Measurements from ENCODE around the gene TRIP12.
"Not testable (repeated sequence)": the region's sequence is repeated elsewhere in the genome, so short reads cannot be mapped to it uniquely, and the experiment has no call there.

TRIP12 gene

DNA sequence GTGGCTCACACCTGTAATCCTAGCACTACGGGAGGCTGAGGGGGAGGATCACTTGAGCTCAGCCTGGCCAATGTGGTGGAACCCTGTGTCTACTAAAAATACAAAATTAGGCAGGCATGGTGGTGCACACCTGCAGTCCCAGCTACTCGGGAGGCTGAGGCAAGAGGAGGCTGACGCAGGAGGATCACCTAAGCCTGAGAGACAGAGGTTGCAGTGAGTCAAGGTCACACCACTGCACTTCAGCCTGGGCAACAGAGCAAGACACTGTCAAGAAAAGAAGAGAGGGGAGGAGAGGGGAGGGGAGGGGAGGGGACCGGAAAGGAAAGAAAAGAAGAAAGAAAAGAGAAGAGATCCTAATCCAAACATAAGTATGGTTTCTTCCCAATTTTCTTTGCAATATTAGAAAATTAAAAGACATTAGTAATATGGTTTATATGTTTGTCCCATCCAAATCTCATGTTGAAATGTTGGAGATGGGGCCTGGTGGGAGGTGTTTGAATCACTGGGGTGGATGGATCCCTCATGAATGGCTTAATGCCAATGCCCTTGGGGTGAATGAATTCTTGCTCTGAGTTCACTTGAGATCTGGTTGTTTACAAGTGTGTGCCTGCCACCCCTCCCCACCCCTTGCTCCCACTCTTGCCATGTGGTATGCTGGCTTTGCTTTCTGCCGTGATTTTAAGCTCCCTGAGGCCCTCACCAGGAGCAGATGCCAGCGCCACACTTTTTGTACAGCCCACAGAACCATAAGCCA, 50.7 kb downstream of the TRIP12 start:
- no peak for DNase-seq

DNA sequence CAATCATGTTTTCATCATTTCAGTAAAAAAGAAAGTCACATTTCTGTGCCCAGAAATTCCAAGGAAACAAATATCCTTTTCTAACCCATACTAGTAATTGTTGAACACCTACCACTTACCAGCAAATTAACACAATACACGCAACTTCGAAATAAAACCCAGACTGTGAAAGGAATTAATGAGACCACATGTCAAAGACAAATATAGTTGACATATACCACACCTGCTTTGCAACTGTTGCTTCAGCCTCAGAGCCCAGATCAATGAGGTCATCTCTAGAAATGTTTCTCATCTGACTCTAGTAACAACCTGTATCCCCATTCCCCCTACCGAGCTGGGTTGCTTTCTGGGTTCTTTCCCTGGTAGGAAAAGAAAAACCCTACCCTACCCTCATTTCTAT, 52.6 kb downstream of the TRIP12 start:
- DNase-seq: no peak

DNA sequence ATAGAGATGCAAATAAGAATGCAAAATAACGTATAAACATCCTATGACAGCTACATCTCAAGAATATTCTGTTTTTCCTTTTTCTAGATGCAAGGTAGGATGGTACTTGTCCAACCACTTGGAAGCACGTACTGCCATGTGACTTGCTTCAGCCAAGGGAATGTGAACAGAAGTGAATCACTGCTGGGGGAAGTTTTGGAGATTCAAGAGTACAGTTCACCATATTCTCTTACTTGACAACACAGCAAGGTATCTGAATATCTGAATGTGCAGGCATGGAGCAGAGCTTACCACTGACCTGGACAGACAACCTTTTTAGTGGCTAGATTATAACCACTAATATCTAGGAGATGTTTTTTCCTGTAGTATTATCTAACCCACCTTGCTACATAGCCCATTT, 53.0 kb downstream of the TRIP12 start:
- no peak for DNase-seq

DNA sequence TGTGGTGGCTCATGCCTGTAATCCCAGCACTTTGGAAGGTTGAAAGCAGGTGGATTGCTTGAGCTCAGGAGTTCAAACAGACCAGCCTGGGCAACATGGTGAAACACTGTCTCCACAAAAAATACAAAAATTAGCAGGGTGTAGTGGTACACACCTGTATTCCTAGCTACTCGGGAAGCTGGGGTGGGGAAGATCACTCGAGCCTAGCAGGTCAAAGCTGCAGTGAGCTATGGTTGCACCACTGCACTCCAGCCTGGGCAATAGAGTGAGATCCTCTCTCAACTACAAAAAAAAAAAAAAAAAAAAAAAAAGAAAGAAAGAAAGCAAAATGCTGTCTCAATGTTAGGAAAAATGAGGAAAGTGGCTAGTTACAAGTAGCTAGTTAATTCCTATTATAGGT, 56.8 kb downstream of the TRIP12 start:
- DNase-seq: no peak

DNA sequence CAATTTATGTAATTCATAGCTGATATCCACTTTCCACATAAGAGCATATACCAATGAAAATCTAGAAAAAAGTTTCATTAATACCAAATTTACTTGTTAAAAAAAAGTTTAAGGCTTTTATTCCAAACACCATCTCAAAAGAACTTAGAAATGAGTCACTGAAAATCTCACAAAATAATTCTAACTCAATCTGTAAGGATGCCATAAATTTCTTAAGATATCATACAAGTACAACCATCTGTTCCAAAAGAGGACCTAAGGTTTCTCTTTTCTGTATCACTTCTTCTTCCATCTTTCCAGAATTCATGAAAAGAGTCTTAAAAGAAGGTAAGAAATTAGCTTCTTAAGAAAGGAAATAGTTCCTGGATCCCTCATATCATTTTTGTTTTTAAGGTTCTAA, 60.4 kb downstream of the TRIP12 start:
- no peak for DNase-seq

DNA sequence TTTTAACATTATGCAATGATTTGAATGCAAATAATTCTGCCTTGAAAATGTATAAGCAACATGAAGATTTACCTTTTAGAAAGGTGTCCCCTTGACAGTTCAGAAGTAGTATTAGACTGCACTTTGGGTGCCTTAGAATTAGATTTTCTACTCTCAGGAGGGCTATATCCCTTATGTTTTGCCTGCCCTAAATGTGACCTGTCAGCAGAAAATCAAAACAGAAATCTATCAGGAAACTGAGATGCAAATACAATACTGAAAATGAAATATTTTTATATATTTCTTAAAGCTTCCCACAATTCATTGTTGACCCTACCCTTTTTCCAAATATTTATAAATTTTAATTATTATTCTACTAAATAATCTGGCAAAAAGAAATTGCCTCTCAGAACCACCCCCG, 61.5 kb downstream of the TRIP12 start:
- DNase-seq: no peak

DNA sequence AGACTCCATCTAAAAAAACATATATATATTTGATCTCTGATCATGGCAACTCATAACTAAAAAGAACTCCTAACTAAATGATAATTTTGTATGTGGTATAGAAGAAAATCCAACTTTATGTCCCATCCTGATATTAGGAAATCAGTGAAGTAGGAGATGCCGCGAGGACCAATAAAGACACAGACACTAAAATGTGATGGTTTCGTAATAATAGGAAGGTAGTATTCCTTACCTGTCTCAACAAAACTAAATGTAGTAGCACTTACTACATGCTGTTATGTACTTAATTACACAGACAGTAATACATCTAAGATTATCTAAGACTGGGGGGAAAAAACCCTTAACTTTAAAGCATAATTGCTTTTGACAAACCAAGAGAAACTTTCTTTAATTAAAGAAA, 63.5 kb downstream of the TRIP12 start:
- no peak for DNase-seq

DNA sequence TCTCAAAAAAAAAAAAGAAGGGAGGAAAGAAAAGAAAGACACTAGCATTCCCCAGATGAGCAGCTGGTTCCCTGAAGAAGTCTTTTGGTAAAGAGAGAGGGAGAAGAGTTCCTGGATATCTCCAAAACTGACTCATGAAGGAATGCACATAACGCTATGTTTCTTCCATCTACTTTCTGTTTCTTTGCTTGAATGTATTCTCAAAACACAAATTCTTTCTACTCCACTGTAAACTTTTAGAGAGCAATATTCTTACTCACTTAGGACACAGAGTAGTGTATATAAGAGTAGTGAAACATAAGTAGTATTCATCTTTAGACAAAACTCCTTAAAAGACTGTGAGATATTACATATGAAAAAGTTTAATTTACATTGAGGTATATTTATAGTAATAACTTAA, 64.2 kb downstream of the TRIP12 start:
- no peak for DNase-seq

DNA sequence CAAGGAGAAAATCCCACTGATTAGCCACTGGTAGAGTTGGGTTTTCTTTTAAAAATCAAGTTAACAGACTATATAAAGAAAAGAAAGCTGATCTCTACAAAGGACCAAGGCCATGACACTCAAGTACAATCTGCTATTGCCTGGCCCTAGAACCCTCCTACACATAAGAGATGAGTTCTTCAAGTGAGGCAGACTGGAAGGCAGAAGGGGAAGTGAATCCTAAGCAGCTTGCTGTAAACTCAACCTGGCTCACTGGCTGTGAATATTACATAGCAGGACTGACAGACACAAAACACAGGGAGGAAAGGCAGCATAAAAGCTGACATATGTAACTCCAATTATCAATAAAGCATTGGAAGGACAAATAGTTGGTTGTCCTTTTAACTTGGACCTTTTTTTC, 65.4 kb downstream of the TRIP12 start:
- DNase-seq: no peak

DNA sequence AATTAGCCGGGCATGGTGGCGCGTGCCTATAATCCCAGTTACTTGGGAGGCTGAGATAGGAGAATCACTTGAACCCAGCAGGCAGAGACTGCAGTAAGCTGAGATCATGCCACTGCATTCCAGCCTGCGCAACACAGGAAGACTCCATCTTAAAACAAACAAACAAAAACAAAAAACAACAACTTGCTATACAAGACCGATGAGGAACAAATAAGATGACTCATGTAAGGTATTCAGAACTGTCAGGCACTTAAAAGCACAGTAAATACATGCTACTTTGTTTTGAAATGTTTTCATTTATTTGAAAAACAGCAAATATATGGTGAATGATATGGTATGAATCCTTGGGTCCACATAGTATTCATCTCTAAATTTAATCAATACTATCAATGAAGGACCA, 66.7 kb downstream of the TRIP12 start:
- DNase-seq: no peak

DNA sequence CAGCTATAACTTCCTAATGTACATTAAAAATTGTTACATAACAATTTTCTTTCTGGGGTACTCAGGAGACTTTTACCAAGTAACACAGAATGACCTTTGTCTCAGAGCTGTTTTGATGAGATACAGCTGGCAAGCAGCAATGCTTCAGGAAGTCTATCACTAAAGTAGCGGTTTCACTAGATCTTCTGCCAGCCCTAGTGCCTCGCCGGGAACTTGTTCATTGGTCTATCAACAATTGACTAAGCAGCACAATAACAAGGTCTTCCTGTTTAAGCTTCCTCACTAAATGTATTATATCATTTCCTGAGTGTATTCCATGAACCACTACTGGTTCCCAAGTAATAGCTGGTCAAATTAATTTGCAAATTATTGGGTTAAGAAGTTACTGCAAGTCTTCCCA, 69.2 kb downstream of the TRIP12 start:
- peak; percentile 49 for DNase-seq

DNA sequence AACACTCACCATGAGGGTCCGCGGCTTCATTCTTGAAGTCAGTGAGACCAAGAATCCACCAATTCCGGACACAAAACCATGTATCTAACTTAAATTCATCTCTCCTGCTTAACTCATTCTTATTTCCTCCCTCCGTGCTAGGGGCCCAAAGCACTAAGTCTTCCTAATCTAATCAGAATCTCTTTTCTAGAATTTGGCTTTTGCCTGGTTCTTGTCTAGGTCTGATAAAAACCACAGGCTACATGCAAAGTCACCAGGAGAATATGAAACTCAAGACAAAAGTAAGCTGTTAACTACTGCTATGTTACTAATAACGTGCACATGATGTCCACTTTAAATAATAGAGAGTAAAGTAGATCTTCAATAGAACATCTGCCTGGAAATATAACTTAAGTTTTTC, 69.9 kb downstream of the TRIP12 start:
- DNase-seq: no peak

DNA sequence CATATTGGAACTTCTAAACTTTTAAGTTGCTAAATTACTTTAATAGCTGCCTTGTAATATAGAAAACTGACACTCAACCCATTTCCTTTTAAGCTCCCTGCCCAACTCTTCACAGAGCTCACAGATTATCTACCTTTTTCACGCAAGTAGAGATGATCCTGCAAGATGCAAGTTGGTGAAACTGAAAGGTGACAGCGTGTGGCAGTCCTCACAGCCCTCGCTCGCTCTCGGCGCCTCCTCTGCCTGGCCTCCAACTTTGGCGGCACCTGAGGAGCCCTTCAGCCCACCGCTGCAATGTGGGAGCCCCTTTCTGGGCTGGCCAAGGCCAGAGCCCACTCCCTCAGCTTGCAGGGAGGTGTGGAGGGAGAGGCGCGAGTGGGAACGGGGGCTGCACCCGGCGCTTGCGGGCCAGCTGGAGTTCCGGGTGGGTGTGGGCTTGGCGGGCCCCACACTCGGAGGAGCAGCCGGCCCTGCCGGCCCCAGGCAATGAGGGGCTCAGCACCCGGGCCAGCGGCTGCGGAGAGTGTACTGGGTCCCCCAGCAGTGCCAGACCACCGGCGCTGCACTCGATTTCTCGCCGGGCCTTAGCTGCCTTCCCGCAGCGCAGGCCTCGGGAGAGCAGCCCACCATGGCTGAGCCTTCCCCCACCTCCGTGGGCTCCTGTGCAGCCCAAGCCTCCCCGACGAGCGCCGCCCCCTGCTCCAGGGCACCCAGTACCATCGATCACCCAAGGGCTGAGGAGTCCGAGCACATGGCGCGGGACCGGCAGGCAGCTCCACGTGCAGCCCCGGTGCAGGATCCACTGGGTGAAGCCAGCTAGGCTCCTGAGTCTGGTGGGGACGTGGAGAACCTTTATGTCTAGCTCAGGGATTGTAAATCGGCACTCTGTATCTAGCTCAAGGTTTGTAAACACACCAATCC, 71.2 kb downstream of the TRIP12 start:
- not testable (repeated sequence) for DNase-seq

DNA sequence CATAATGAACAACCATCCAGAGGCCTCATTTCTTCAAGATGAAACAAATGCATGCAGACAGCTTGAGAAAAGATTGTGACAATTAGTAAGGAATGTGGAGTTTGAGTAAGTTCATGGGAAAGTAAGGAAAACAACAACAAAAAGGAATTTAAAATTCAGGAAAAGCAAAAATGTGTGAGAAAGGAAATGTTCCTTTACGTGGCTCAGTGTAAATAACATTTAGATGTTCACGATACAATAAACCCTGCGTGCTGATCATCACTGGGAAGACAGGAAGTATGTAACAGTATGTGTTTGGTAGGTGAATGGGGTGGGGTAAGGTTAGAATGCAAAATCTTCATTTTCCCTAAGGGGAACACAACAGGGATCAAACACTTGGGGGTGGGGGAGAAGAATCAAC, 72.7 kb downstream of the TRIP12 start:
- DNase-seq: no peak

DNA sequence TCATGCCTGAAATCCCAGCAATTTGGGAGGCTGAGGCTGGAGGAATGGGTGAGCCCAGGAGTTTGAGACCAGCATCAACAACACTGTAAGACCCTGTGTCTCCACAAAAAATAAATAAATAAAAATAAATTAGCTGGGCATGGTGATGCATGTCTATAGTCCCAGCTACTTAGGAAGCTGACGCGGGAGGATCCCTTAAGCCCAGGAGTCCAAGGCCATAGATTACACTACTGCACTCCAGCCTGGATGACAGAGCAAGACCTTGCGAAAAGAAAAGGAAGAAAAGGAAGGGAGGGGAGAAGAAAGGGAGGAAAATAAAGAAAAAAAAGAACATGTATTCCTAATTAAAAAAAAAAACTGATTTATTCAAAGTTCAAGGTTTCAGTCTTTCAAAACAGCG, 78.2 kb downstream of the TRIP12 start:
- no peak for DNase-seq

DNA sequence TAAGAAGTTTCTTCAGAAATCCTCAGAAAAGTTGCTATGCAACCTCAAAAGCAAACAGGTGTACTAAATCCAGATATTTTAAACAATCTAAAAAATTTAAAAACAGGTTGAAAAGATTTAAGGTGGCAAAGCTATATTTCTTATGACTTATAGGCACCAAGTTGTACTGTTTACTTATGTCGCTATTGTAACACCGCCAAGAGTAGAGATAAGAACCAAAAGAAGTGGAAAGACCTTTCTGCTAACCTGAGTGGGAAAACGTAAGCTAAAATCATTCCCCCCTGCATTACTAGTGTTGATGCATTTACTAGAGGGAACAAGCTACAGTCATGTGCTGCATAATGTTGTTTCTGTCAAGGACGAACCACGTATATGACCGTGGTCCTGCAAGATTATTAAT, 83.1 kb downstream of the TRIP12 start:
- no peak for DNase-seq

DNA sequence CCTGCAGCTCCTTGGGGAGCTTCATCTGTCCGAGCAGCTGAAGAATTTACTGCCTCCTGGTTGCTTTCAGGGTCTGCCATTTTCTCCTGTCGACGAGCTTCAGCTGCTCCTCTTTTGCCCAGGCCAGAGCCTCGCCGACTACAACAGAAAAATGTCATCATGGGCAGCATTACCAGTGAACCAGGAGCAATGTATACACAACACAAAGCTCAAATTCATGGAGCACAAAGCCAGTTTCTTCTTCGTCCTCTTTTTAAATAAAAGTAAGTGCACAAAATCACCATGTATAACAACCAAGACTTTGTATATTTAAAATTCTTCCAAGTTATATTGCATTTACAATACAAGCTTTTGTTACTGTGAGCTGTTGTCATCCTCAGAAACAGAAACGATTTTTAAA, 85.0 kb downstream of the TRIP12 start:
- DNase-seq: no peak

DNA sequence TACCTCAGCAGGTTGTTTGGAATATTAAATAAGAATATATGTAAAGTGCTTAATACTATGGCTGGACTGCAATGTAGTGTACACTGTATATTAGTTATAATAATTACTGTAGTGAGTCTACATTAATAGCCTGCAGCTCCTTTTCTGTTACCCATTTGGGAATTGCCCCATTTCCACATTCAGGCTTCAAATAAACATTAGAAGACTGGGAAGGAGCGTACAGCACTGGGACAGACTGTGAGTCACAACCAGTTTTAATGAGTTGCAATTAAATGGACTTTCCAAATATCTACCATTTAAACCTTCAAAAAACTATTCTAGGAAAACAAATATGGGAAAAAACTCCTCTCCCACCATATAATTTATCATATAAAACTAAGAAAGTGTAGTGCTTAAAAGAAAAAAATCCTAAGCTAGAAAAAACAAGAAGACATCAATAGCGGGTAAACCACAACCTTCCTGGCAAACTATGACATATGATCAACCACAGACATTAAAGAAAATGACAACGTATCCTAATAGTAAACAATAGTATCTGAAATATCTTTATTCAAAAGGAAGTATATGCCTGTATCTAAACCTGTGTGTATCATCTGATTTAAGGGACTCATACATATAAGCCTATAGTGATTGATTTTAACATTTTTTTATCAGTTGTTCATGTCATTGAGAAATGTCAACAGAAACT, 86.1 kb downstream of the TRIP12 start:
- no peak for DNase-seq

DNA sequence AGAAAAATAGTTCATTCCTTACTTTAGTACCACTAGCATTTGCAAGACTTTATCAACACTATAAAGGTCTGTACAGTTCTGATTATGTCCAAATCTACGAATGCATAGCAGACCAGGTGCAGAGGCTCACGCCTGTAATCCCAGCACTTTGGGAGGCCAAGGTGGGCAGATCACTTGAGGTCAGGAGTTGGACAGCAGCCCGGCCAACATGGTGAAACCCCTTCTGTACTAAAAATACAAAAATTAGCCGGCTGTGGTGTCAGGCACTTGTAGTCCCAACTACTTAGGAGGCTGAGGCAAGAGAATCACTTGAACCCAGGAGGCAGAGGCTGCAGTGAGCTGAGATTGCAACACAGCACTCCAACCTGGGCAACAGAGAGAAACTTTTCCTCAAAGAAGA, 87.4 kb downstream of the TRIP12 start:
- not testable (repeated sequence) for DNase-seq

DNA sequence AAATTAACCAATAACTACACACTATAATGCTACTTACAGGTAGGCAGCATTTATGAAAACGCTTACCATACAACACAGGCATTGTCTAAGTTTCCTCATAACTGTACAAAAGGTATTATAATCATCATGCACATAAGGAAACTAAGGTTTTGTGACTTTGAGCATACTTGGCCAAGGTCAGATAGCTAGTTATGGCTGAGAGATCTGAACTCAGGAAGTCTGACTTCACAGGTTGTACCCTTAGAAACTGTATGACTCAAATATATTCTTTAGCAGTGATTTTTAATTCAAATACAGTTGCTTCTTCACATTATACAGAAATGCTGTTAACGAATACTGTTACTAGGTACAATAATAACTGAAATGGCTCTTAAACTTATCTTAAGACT, 89.3 kb downstream of the TRIP12 start:
- DNase-seq: no peak

DNA sequence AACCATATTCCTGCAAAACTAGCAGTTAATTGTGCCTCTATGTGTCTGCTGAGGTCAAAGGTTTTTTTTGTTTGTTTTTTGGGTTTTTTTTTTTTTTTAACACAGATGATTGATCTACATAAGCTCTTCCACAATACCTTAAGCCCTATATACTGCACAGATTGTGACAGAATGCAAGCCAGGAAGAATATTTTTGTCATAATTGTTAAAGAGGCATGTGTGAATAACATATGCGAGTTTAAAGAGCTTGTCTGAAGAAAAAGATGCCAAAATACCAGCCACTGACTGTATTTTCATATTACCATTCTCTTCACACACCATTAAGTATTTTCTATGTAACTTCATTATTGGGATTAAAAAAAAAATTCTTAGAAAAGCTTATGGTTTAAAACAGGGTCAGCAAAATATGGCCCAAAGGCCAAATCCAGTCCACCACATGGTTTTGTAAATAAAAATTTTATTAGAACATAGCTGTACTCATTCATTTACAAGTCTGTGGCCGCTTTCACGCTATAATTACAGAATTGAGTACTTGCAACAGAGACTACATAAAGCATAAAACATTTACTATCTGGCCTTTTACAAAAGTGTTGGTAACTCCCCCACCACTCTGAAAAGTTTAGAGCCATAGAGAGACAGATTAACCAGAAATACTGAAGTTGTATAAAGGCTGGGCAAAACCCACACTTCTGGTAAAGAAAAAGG, 89.9 kb downstream of the TRIP12 start:
- DNase-seq: no peak

DNA sequence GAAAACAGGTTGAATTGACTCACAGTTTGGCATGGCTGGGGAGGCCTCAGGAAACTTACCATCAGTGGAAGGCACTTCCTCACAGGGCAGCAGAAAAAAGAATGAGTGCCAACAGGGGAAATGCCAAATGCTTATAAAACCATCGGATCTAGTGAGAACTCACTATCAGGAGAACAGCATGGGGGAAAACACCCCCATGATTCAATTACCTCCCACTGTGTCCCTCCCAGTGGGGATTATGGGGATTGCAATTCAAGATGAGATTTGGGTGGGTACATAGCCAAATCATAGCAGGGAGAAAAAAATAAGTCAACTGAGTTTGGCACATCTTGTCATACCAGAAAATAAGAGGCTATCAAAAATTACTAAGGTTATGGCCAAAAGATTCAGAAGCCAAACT, 96.3 kb downstream of the TRIP12 start:
- no peak for DNase-seq

DNA sequence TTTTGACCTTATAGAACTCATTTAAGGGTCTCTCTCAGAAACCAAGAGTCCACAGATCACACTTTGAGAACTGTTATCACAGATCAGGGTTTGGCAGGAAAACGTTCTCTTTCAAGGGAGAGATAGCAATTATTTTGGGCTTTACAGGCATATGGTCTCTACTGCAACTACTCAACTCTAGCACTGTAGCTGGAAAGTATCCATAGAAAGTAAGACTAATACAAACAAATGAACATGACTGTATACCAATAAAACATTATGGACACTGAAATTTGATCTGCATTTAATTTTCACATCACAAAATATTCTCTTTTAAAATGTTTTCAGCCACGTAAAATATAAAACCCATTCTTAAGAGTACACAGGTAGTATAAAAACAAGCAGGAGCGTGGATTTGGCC, 100.5 kb downstream of the TRIP12 start:
- DNase-seq: no peak
